CD14-positive monocyte (primary cell): ENCODE results near the gene TAF10. TPM values are rescaled to one million over a fixed set of nuclear protein-coding genes. Genes with fewer than 3 reads are reported as not detected.

Experiments used
- DNase-seq, 3 donors: peaks; one replicate each; pipeline ENCODE4 v3.0.0-alpha.2; 2011 to 2022
- H2AFZ ChIP-seq: 2 replicates; pipeline ENCODE4 v1.6.0; 2012; ENCODE audit warnings: mild to moderate bottlenecking, low read depth, low read length, inconsistent platforms; ENCODE audit not compliant: insufficient read depth, poor library complexity, severe bottlenecking
- H3K27ac ChIP-seq, 2 donors: 1 replicate in 1 of 2; 2 replicates in 1 of 2; pipeline ENCODE4 v1.5.1; 2012 to 2013; ENCODE audit warnings: low read length in 2 of 2, control low read depth in 1 of 2, inconsistent platforms in 1 of 2, low read depth in 1 of 2, mild to moderate bottlenecking in 1 of 2
- H3K27me3 ChIP-seq, 2 donors: one replicate each; pipeline versions ENCODE4 v1.6.0 to v1.6.1; 2011 to 2013; ENCODE audit warnings: low read length in 2 of 2; ENCODE audit not compliant: control insufficient read depth in 2 of 2, insufficient read depth in 2 of 2
- H3K36me3 ChIP-seq, 2 donors: replicated peaks in 1 of 2; 1 replicate in 1 of 2; 2 replicates in 1 of 2; pipeline versions ENCODE4 v1.5.1 to v1.6.1; 2012 to 2013; ENCODE audit warnings: low read length in 2 of 2, control low read depth in 1 of 2, inconsistent platforms in 1 of 2, mild to moderate bottlenecking in 1 of 2; ENCODE audit not compliant: insufficient read depth in 2 of 2, control insufficient read depth in 1 of 2
- H3K4me1 ChIP-seq, 2 donors: 1 replicate in 1 of 2; 2 replicates in 1 of 2; pipeline versions ENCODE4 v1.5.1 to v1.6.1; 2012 to 2013; ENCODE audit warnings: low read length in 2 of 2, control low read depth in 1 of 2, inconsistent platforms in 1 of 2, mild to moderate bottlenecking in 1 of 2, moderate library complexity in 1 of 2; ENCODE audit not compliant: insufficient read depth in 2 of 2, control insufficient read depth in 1 of 2
- H3K4me2 ChIP-seq: replicated peaks from 2 replicates; pipeline ENCODE3; 2012; ENCODE audit warnings: low read length, moderate library complexity, mild to moderate bottlenecking; ENCODE audit not compliant: poor library complexity, severe bottlenecking; ENCODE audit errors: extremely low read depth
- H3K4me3 ChIP-seq, 3 experiments: fragments of 200-600 bp in 1 of 3; sonication (generic) in 1 of 3; replicated peaks in 1 of 3; 1 replicate in 2 of 3; 2 replicates in 1 of 3; pipeline ENCODE4 v1.5.1; 2011 to 2013; ENCODE audit warnings: low read length in 3 of 3, mild to moderate bottlenecking in 3 of 3, control low read depth in 2 of 3, low read depth in 2 of 3, inconsistent platforms in 1 of 3, moderate library complexity in 1 of 3
- H3K79me2 ChIP-seq: 2 replicates; pipeline ENCODE4 v1.6.0; 2012; ENCODE audit warnings: mild to moderate bottlenecking, control low read depth, inconsistent platforms, low read length, moderate library complexity; ENCODE audit not compliant: insufficient read depth
- H3K9ac ChIP-seq: 2 replicates; pipeline ENCODE4 v1.6.0; 2017; ENCODE audit warnings: low read length, mild to moderate bottlenecking; ENCODE audit not compliant: insufficient read depth, poor library complexity, severe bottlenecking
- H3K9me3 ChIP-seq, 2 donors: replicated peaks in 1 of 2; 1 replicate in 1 of 2; 2 replicates in 1 of 2; pipeline versions ENCODE4 v1.5.1 to v1.6.1; 2012 to 2013; ENCODE audit warnings: low read length in 2 of 2, control low read depth in 1 of 2; ENCODE audit not compliant: control insufficient read depth in 1 of 2, insufficient read depth in 1 of 2
- H4K20me1 ChIP-seq: 2 replicates; pipeline ENCODE4 v1.6.0; 2012; ENCODE audit warnings: mild to moderate bottlenecking, low read length, control low read depth, moderate library complexity; ENCODE audit not compliant: insufficient read depth
- H3K27ac Mint-ChIP-seq, 7 donors: one replicate each; pipeline ENCODE4 v1.8.0; 2020; ENCODE audit warnings: mild to moderate bottlenecking in 7 of 7, mixed read lengths in 7 of 7, moderate library complexity in 6 of 7, inconsistent platforms in 2 of 7
- H3K27me3 Mint-ChIP-seq, 3 donors: one replicate each; pipeline ENCODE4 v1.8.0; 2021 to 2022; ENCODE audit warnings: low read depth in 3 of 3, mild to moderate bottlenecking in 3 of 3, mixed read lengths in 3 of 3, moderate library complexity in 3 of 3, inconsistent platforms in 1 of 3
- H3K36me3 Mint-ChIP-seq, 2 donors: one replicate each; pipeline ENCODE4 v1.8.0; 2020; ENCODE audit warnings: mixed read lengths in 2 of 2, inconsistent platforms in 1 of 2, mild to moderate bottlenecking in 1 of 2
- H3K4me1 Mint-ChIP-seq: one replicate; pipeline ENCODE4 v1.8.0; 2020; ENCODE audit warnings: mild to moderate bottlenecking, mixed read lengths
- H3K4me3 Mint-ChIP-seq, 2 donors: one replicate each; pipeline ENCODE4 v1.8.0; 2020; ENCODE audit warnings: mild to moderate bottlenecking in 2 of 2, mixed read lengths in 2 of 2, moderate library complexity in 1 of 2
- H3K9me3 Mint-ChIP-seq, 7 donors: one replicate each; pipeline ENCODE4 v1.8.0; 2020 to 2022; ENCODE audit warnings: mixed read lengths in 7 of 7, mild to moderate bottlenecking in 6 of 7, moderate library complexity in 6 of 7, inconsistent platforms in 2 of 7
- CTCF ChIP-seq: fragments of 200-600 bp; IDR thresholded peaks from one replicate; pipeline ENCODE4 v1.8.0; 2022; ENCODE audit warnings: antibody characterized with exemption, mild to moderate bottlenecking
- WGBS: methylation state at CpG from one replicate; pipeline ENCODE4 v1.1.5; 2013; ENCODE audit warnings: missing lambda C conversion rate; ENCODE audit not compliant: insufficient coverage; 5-methylcytosine and 5-hydroxymethylcytosine counted together
- intact Hi-C, 2 donors: fragments of 100-400 bp; cut with micrococcal nuclease; formaldehyde crosslinking; loops; one replicate each; pipeline versions ENCODE4 v1.15.0 to v1.15.1; 2023
- polyA plus RNA-seq, 3 donors: library from polyadenylated mRNA; depleted of rRNA in 1 of 3; unstranded in 2 of 3; stranded (reverse) in 1 of 3; fragments of 300-500 nt in 2 of 3; fragments of >200 nt in 1 of 3; fragmentation: Illumina TruSeq in 2 of 3; gene quantifications; 1 replicate in 2 of 3; 2 replicates in 1 of 3; pipeline ENCODE4 v1.2.3, GENCODE V29; 2012 to 2021

The TAF10 gene
- polyA plus RNA-seq, 3 donors = 137 to 233 (median 232) TPM

- H3K36me3 Mint-ChIP-seq = no peaks in the 10 kb centered on the region
- H3K4me1 ChIP-seq = peaks cover 32 to 36% of the 10 kb centered on the region in 2 donors
- H3K27ac ChIP-seq = no peak overlapping the region
- H3K9me3 ChIP-seq = no peaks in the 10 kb centered on the region
- H3K4me1 Mint-ChIP-seq = peaks cover 5% of the 10 kb centered on the region
- WGBS = 94% methylated on average over 22 of the region's 29 CpGs
- H3K79me2 ChIP-seq = no peaks in the 10 kb centered on the region
- H3K27me3 ChIP-seq = no peaks in the 10 kb centered on the region
- peak overlapping the region in 1 of 7 donors; percentile 42 for H3K27ac Mint-ChIP-seq
- H3K36me3 ChIP-seq = no peaks in the 10 kb centered on the region
- DNase-seq = no peak
- intact Hi-C loops = no loop called here
- no peak overlapping the region for H3K4me3 ChIP-seq
- no peak for TF ChIP-seq CTCF
- no peak overlapping the region for H3K4me2 ChIP-seq
- peaks cover 0 to 2% (median 0%) of the 10 kb centered on the region in 3 donors for H3K27me3 Mint-ChIP-seq
- H3K9ac ChIP-seq = no peak overlapping the region
- peaks cover 0 to 6% (median 0%) of the 10 kb centered on the region in 7 donors for H3K9me3 Mint-ChIP-seq
- no peaks in the 10 kb centered on the region for H4K20me1 ChIP-seq
- no peak overlapping the region for H2AFZ ChIP-seq
- no peak overlapping the region for H3K4me3 Mint-ChIP-seq
Observed at GRCh38 chr11:6632116-6633073, 20.4 kb upstream of the TAF10 start.

GRCh38 chr11:6631361-6631890, 19.4 kb upstream of the TAF10 start:
- DNase-seq = no peak

More at GRCh38 chr11:6631361-6631890, 19.4 kb upstream of the TAF10 start:
- Histone ChIP-seq H3K27me3 (no peaks in the 10 kb centered on the region), H3K4me2 (no peak overlapping the region), H3K4me3 (no peak overlapping the region), H2AFZ (no peak overlapping the region), H4K20me1 (no peaks in the 10 kb centered on the region), H3K27ac (no peak overlapping the region), H3K4me1 (peaks cover 31 to 33% of the 10 kb centered on the region in 2 donors), H3K9ac (no peak overlapping the region), H3K36me3 (no peaks in the 10 kb centered on the region), H3K9me3 (no peaks in the 10 kb centered on the region), H3K79me2 (no peaks in the 10 kb centered on the region)
- WGBS = 92% methylated on average over 10 of the region's 11 CpGs
- intact Hi-C loops = no loop called here
- Mint-ChIP-seq H3K36me3 (no peaks in the 10 kb centered on the region), H3K9me3 (peaks cover 0 to 9% (median 0%) of the 10 kb centered on the region in 7 donors), H3K27me3 (peaks cover 0 to 2% (median 0%) of the 10 kb centered on the region in 3 donors), H3K4me3 (no peak overlapping the region), H3K4me1 (peaks cover 7% of the 10 kb centered on the region), H3K27ac (no peak overlapping the region)
- TF ChIP-seq CTCF = no peak
